ENCODE measurements around the gene GSX2. TPM values are rescaled to one million over a fixed set of nuclear protein-coding genes. Genes with fewer than 3 reads are reported as not detected.

The GSX2 gene
- polyA plus RNA-seq, 2 donors, result not detected

DNA sequence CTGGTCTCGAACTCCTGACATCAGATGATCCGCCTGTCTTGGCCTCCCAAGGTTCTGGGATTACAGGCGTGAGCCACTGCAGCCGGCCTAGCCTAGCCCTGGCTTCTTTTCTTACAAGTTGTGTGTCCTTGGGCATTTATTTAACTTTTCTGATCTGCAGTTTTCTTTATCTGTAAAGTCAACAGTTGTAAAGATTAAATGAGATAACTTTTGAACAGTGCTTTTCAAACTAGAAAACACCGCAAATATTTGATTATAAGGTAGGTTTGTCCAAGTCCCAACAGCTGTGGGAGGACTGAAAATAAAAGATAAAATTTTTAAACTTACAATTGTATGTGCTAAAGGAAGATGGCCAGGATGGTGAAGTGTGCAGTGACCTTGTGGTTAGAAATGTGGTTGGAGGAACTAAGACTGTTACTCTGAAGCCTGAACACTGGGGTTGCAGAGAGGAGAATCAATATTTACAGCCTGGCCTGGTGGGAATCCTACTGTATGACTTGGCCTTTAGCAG is 44.8 kb downstream of the GSX2 start:
- no peaks in the 10 kb centered on the region for H3K36me3 ChIP-seq (ENCODE audit: control insufficient read depth in 2 of 2, insufficient read depth in 2 of 2, low read length in 1 of 2)
- no peak overlapping the region for H3K4me3 ChIP-seq (ENCODE audit: low read depth in 1 of 2, low read length in 2 of 2)
- peaks cover 0 to 4% of the 10 kb centered on the region in 2 donors for H3K9me3 ChIP-seq (ENCODE audit: control insufficient read depth in 2 of 2, insufficient read depth in 1 of 2, low read depth in 1 of 2, low read length in 1 of 2)
- no peaks in the 10 kb centered on the region for H3K27me3 ChIP-seq (ENCODE audit: control insufficient read depth in 1 of 2, insufficient read depth in 2 of 2, low read length in 2 of 2)
- whole genome bisulfite sequencing, 2 donors, result 69 to 91% methylated on average over 5 of the region's 5 CpGs
- H3K4me1 ChIP-seq (ENCODE audit: control insufficient read depth in 2 of 2, insufficient read depth in 2 of 2, low read length in 1 of 2), result no peaks in the 10 kb centered on the region
- no peak overlapping the region for H3K27ac ChIP-seq (ENCODE audit: low read depth in 2 of 2, low read length in 1 of 2)

DNA sequence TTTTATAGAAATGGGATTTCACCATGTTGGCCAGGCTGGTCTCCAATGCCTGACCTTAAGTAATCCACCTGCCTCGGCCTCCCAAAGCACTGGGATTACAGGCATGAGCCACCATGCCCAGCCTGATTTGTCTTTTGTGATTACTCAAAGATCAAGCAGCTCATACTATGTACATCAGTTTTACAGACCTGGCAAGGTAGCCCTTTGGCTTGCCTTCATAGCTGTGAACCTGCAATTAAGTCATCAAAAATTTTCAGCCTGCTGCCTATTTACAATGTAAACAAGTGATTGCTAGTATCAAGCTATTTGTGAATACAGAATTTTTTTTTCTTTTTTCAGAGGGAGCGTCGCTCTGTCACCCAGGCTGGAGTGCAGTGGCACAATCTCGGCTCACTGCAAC is 46.2 kb downstream of the GSX2 start:
- no peaks in the 10 kb centered on the region for H3K27me3 ChIP-seq (ENCODE audit: control insufficient read depth in 1 of 2, insufficient read depth in 2 of 2, low read length in 2 of 2)
- no peak overlapping the region for H3K27ac ChIP-seq (ENCODE audit: low read depth in 2 of 2, low read length in 1 of 2)
- H3K36me3 ChIP-seq (ENCODE audit: control insufficient read depth in 2 of 2, insufficient read depth in 2 of 2, low read length in 1 of 2), result no peaks in the 10 kb centered on the region
- WGBS, 2 donors, result 66 to 80% methylated on average over 4 of the region's 4 CpGs
- no peak overlapping the region for H3K4me3 ChIP-seq (ENCODE audit: low read depth in 1 of 2, low read length in 2 of 2)
- H3K9me3 ChIP-seq (ENCODE audit: control insufficient read depth in 2 of 2, insufficient read depth in 1 of 2, low read depth in 1 of 2, low read length in 1 of 2), result peaks cover 0 to 4% of the 10 kb centered on the region in 2 donors
- H3K4me1 ChIP-seq (ENCODE audit: control insufficient read depth in 2 of 2, insufficient read depth in 2 of 2, low read length in 1 of 2), result no peaks in the 10 kb centered on the region

- Histone ChIP-seq H3K27me3 (ENCODE audit: control insufficient read depth in 1 of 2, insufficient read depth in 2 of 2, low read length in 2 of 2) (no peaks in the 10 kb centered on the region), H3K9me3 (ENCODE audit: control insufficient read depth in 2 of 2, insufficient read depth in 1 of 2, low read depth in 1 of 2, low read length in 1 of 2) (peaks cover 0 to 4% of the 10 kb centered on the region in 2 donors), H3K4me3 (ENCODE audit: low read depth in 1 of 2, low read length in 2 of 2) (no peak overlapping the region), H3K36me3 (ENCODE audit: control insufficient read depth in 2 of 2, insufficient read depth in 2 of 2, low read length in 1 of 2) (no peaks in the 10 kb centered on the region), H3K27ac (ENCODE audit: low read depth in 2 of 2, low read length in 1 of 2) (no peak overlapping the region), H3K4me1 (ENCODE audit: control insufficient read depth in 2 of 2, insufficient read depth in 2 of 2, low read length in 1 of 2) (no peaks in the 10 kb centered on the region)
- 69 to 81% methylated on average over 40 to 46 of the region's 46 CpGs for WGBS, 2 donors
Measured at GRCh38 chr4:54149323-54149722, 49.4 kb downstream of the GSX2 start.

Other genes with a start within 250 kb of the GSX2 start
- 10 to 100 TPM; 16.5 to 22.1 TPM for gene CHIC2, start 35.6 kb upstream of the GSX2 start, polyA plus RNA-seq
- 1 to 10 TPM; 3.9 to 7.4 TPM for gene PDGFRA, start 129.1 kb downstream of the GSX2 start, polyA plus RNA-seq